ENCODE measurements around the gene KRABD2.
A peak's percentile ranks its signal among the peaks of the same experiment; 100 is the strongest.
"Not testable (repeated sequence)": the region's sequence is repeated elsewhere in the genome, so short reads cannot be mapped to it uniquely, and the experiment has no call there.

The KRABD2 gene

DNA sequence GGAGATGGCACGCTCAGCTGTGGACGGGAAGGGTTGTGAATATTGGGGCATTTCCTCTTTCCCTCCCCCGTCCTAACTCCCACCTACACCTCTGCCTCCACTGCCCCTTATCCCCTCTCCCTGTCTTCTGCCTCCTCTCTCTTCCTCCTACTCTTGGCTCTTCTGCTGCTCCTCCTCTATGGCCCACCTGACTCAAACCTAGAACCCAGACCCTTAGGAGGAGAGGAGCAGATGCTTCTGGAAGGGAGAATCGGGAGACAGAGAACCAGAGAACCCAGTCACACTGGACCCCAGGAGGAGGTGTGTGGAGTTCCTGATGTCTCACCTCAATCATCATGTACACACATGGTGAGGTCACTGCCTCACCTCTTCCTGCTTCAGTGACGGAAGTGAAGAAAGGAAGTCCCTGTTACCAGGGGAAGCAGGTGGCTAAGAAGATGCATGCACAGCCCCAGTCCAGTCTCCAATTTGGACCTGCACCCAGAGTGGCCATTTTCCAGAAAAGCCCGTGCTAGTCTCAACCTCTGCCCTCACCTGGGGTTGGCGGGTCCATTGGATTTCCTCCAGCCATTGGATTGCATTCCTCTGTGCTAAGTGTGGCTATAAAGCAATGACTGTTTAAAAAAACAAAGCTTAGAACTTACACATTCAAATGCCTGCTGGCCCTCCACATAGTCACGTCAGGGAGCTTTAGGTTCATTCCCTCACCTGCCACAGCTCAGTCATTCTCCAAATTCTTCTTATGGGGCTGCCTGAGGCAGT, 17.1 kb upstream of the KRABD2 start:
- H3K27ac ChIP-seq: peak overlapping the region; percentile 95
- DNase-seq (ENCODE audit: low read depth, low spot score): no peak

DNA sequence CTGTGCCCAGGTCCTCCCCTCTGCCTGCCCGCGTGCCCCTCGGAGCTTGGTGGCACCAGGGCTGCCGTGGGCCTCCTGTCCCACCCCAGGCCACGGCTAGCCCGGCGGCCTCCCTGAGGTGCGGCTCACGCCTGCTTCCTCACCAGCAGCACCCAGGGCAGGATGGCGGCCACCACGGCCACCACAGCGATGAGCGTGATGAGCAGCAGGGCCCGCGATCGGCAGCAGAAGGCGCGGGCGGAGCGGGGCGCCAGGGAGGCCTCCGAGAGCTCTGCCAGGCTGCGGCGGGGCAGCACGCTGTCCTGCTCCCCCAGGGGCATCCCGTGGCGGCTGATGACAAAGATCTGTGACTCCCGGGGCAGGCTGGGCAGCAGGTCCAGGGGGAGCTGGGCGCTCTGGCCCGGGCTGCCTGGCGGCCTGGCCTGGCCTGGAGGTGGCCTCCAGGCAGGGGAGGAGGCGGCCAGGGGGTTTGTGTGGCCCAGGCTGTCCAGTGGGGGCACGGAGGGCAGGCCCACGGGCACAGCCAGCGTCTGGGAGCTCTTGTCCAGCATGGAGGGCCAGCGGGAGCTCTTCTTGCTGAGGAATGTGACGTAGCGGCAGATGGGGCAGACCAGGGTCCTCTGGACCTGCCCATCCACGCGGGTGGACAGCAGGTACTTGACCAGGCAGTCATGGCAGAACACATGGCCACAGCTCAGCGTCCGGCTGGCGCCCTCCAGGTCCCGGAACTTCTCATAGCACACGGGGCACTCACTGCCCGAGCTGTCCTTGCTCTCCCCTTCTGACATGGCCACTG, 16.4 kb upstream of the KRABD2 start:
- H3K27ac ChIP-seq: peak overlapping the region; percentile 95
- no peak for DNase-seq (ENCODE audit: low read depth, low spot score)

DNA sequence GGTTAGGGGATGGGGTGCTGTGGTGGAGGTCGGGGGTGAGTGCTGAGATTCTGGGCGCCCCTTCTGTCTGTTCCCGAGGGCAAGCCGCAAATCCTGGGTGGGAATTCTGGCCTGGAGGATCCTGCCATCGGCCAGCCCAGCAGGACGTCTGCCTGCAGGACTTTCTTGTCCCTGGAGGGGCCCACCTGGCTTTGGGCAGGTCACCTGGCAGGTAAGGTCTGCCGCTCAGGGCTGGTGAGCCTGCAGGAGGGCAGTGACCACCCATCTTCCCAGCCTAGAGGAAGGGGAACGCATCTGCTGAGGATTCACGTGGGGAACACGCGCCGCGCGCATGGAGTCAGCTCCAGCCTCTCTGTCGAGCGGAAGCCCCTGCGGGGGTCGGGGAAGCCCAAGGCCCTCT, 15.8 kb upstream of the KRABD2 start:
- H3K27ac ChIP-seq: peak overlapping the region; percentile 95
- DNase-seq (ENCODE audit: low read depth, low spot score): no peak

DNA sequence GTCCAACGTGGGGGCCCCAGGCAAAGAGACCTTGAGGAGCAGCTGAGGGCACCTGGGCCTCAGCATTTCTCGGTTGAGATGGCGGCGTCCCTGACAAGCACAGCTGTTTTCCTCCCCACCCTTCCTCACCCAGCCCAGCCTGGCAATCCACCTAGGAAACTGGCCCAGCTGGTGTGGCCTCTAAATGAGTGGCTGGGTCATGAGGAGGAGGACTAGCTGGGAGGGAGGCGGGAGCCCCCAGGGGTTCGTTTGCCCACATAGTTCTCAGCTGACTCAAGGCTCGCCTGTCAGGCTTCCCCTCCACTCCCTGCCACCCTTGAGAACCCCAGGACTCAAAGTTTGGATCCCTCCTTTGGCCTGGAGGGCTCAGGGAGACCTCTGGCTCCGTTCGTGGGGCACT, 15.2 kb upstream of the KRABD2 start:
- DNase-seq (ENCODE audit: low read depth, low spot score): no peak
- H3K27ac ChIP-seq: peak overlapping the region; percentile 95

- no peak overlapping the region for H3K27ac ChIP-seq
- DNase-seq (ENCODE audit: low read depth, low spot score): no peak
Measured at GRCh38 chr17:8387914-8388651, 11.6 kb upstream of the KRABD2 start.

- no peak for DNase-seq (ENCODE audit: low read depth, low spot score)
- no peak overlapping the region for H3K27ac ChIP-seq
Measured at GRCh38 chr17:8386841-8387240, 10.3 kb upstream of the KRABD2 start.

- H3K27ac ChIP-seq: peak overlapping the region; percentile 92
- no peak for DNase-seq (ENCODE audit: low read depth, low spot score)
Measured at GRCh38 chr17:8384801-8385378, 8.4 kb upstream of the KRABD2 start.

GRCh38 chr17:8383143-8383822, 6.8 kb upstream of the KRABD2 start, which contains the start of gene RPL26:
TSS of gene RPL26 (minus strand) at chr17:8383193. CDS start at chr17:8382310, 883 bp downstream.
- DNase-seq (ENCODE audit: low read depth, low spot score): peak; percentile 88
- H3K27ac ChIP-seq: peak within 1 kb of the TSS; percentile 92

- DNase-seq (ENCODE audit: low read depth, low spot score): no peak
- H3K27ac ChIP-seq: peak overlapping the region; percentile 92
Measured at GRCh38 chr17:8382880-8383142, 6.3 kb upstream of the KRABD2 start.

DNA sequence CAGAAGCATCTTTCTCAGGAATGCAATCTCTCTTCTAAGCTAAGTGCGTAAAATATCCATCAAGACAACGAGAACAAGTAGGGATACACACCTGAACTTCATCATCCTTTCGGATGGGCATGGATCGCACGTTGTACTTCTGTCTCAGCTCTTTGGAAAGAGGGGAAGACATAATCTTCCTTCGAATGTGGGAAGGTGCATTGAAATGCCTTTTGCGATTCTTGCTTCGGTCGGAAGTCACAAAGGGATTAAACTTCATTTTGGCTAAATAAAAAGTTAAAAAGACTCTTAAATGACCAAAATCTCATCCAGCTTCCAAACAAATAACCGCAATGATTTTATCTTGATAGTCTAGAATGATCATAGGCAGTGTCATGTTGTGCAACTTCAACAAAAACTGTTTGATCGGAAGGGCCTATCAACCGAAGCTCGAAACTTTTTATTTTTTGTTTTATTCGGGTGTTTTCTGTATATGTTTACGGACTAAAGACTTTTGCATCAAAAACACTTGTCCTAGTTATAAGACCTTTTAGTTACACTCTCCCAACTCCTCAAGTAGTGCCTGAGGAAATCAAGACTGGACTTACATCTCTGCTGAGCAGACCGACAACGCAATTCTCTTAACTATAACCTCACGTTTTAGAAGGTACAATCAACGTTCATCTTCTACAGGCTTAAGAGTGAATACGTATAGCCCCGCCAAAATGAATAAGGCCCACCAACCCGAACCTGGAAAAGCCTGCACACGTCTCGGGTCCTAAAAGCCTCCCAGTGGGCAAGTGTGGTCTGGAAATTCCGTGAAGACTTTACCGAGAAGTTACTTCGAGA, 5.8 kb upstream of the KRABD2 start:
- DNase-seq (ENCODE audit: low read depth, low spot score): no peak
- peak overlapping the region; percentile 92 for H3K27ac ChIP-seq

DNA sequence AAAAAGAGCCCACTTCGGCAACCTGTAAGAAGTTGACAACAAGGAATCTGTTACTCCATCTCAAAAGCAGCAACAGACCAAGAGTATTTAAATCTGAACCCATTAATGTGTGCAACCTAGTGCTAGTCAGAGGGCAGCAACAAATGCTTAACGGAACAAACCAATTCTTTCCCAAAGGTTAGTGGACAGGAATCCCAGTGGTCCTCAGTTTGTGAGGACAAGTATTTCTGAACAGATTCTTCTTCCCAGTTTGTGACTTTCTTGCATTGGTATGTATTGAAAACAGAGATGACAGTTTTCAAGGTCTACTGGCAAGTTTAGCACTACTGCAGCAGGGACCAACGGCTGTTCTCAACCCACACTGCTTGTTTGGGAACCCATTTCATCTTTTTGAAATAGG, 3.5 kb upstream of the KRABD2 start:
- no peak for DNase-seq (ENCODE audit: low read depth, low spot score)
- H3K27ac ChIP-seq: peak overlapping the region; percentile 92

GRCh38 chr17:8378117-8378516, 1.6 kb upstream of the KRABD2 start:
- not testable (repeated sequence) for DNase-seq (ENCODE audit: low read depth, low spot score)
- H3K27ac ChIP-seq: peak overlapping the region; percentile 92

DNA sequence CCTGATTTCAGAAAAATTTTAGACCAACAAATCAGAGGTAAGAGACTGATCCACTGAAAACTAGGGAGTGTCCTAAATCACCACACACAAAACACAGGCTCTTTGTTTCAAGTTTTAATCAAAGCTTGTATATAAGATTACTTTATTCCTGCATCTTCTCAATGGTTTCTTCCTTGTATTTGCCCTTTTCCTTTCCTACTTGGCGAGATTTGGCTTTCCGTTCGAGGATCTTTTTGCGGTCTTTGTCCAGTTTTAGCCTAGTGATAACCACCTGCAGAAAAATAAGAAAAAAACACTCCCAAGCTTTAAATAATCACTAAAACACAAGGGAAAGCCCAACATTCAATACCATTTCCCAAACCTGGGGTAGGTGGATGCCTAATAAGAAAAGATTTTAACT, 918 bp upstream of the KRABD2 start:
- no peak for DNase-seq (ENCODE audit: low read depth, low spot score)
- H3K27ac ChIP-seq: peak overlapping the region; percentile 92

GRCh38 chr17:8375738-8376259, 705 bp downstream of the KRABD2 start:
- peak overlapping the region; percentile 92 for H3K27ac ChIP-seq
- no peak for DNase-seq (ENCODE audit: low read depth, low spot score)

- not testable (repeated sequence) for H3K27ac ChIP-seq; DNase-seq (ENCODE audit: low read depth, low spot score)
Measured at GRCh38 chr17:8373856-8374255, 2.6 kb downstream of the KRABD2 start.

DNA sequence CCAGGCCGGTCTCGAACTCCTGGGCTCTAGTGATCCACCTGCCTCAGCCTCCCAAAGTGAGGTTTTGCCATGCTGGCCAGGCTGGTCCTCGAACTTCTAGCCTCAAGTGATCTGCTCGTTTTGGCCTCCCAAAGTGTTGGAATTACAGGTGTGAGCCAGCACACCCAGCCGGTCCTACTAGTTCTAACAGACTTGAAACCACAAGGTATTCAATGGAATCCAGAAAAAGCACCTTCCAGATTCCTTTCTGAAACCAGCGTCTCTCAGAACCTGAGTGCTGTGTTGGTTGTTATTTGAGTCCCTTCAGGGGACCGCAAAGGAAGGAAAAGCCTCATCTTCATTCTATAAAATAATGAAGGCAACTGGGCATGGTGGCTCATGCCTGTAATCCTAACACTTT, 4.1 kb downstream of the KRABD2 start:
- no peak overlapping the region for H3K27ac ChIP-seq
- DNase-seq (ENCODE audit: low read depth, low spot score): no peak

DNA sequence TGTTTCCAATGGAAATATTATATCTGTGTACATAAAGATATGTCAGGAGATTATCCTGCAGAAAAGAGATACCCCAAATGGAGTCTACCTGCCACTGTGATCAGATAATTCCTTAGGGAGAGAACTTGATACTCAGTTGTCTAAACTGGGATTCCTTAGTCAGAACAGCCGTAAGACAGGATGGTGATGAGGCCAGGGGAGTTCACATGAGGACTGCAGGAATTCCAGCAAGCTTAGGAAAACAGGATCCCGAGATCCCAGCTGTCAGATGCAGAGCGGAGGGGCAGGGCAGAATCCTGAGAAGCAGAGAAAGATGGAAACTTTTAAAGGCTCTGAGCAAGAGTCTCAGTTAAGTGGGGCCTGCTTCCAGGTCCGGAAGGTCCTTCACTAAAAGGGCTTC, 4.7 kb downstream of the KRABD2 start:
- DNase-seq (ENCODE audit: low read depth, low spot score): no peak
- H3K27ac ChIP-seq: no peak overlapping the region

- H3K27ac ChIP-seq: no peak overlapping the region
- DNase-seq (ENCODE audit: low read depth, low spot score): no peak
Measured at GRCh38 chr17:8369944-8370343, 6.6 kb downstream of the KRABD2 start.

GRCh38 chr17:8368193-8368592, 8.3 kb downstream of the KRABD2 start:
- DNase-seq (ENCODE audit: low read depth, low spot score): no peak
- H3K27ac ChIP-seq: no peak overlapping the region
